HL-60 (cell line): ENCODE results near the gene GGACT.

Source experiments
- POLR2AphosphoS5 ChIP-seq: IDR thresholded peaks from 2 replicates; pipeline ENCODE4 v1.6.1; 2012; ENCODE audit warnings: low read depth
- TF ChIP-seq, protein P1 (sequence below): IDR thresholded peaks from one replicate; pipeline ENCODE4 v1.5.1; 2011; ENCODE audit warnings: low read length, control low read depth, inconsistent platforms; ENCODE audit not compliant: insufficient read depth

DNA sequence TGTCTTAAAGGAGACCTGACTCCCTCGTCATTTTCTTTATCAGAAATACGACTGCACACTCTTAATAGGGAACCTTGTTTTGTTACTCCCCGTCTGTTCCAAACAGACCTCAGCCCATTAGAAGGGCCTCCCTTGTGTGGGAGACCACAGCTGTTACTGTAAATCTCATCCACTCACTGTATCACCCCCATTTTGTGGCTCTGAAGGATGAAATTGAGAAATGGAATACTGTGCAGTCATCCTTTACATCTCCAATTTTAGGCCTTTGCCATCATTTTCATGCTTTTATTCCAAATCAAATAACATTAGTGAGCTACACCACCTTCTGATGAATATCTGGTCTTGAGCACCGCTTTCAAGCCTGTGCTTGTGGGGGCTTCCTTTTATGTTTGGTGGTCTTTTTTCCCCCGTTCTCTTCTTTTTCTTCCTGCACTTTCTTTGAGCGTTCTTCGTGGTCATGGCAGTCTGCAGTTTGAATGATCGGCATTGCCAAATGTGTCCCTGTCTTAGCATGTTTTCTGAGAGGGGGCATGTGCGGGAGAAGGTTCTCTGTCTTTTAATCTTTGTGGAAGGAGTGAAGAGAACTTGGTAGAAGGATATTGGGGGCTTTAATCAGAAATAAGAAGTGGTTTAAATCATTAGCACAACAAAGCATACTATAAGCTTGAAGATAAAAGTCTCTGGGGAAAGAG lies 65.8 kb downstream of the GGACT start:
- TF ChIP-seq, protein P1, sequence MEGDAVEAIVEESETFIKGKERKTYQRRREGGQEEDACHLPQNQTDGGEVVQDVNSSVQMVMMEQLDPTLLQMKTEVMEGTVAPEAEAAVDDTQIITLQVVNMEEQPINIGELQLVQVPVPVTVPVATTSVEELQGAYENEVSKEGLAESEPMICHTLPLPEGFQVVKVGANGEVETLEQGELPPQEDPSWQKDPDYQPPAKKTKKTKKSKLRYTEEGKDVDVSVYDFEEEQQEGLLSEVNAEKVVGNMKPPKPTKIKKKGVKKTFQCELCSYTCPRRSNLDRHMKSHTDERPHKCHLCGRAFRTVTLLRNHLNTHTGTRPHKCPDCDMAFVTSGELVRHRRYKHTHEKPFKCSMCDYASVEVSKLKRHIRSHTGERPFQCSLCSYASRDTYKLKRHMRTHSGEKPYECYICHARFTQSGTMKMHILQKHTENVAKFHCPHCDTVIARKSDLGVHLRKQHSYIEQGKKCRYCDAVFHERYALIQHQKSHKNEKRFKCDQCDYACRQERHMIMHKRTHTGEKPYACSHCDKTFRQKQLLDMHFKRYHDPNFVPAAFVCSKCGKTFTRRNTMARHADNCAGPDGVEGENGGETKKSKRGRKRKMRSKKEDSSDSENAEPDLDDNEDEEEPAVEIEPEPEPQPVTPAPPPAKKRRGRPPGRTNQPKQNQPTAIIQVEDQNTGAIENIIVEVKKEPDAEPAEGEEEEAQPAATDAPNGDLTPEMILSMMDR = no peak
- no peak for TF ChIP-seq POLR2AphosphoS5
